ENCODE measurements around the gene LOC101059915.
"Not testable (repeated sequence)": the region's sequence is repeated elsewhere in the genome, so short reads cannot be mapped to it uniquely, and the experiment has no call there.

DNA sequence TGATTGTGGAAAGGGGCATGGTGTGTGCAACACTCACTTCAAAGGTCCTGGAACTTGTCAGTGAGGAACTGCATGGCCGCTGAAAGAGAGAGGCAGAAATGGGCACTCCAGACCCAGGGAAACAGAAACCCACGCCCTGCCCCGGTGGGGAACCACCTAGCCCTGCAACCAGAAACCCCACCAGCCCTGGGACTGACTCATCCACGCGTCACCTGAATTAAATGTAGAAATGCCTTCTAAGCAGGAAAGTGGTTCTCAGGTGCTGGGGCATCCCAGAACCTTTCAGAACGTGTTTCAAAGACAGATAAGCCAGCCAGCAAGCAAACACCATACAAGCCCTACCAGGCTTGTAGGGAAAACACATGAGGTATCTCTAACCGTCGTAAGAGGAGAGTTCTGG, 4.1 kb upstream of the LOC101059915 start:
- TF ChIP-seq, protein P1, sequence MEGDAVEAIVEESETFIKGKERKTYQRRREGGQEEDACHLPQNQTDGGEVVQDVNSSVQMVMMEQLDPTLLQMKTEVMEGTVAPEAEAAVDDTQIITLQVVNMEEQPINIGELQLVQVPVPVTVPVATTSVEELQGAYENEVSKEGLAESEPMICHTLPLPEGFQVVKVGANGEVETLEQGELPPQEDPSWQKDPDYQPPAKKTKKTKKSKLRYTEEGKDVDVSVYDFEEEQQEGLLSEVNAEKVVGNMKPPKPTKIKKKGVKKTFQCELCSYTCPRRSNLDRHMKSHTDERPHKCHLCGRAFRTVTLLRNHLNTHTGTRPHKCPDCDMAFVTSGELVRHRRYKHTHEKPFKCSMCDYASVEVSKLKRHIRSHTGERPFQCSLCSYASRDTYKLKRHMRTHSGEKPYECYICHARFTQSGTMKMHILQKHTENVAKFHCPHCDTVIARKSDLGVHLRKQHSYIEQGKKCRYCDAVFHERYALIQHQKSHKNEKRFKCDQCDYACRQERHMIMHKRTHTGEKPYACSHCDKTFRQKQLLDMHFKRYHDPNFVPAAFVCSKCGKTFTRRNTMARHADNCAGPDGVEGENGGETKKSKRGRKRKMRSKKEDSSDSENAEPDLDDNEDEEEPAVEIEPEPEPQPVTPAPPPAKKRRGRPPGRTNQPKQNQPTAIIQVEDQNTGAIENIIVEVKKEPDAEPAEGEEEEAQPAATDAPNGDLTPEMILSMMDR (IDR thresholded peaks at IDR 0.05): not testable (repeated sequence)
- TF ChIP-seq POLR2A (IDR thresholded peaks at IDR 0.05): not testable (repeated sequence)
